ENCODE measurements around the gene EMILIN1. TPM values are rescaled to one million over a fixed set of nuclear protein-coding genes. Genes with fewer than 3 reads are reported as not detected.

EMILIN1 gene
- polyA plus RNA-seq, 1 of the 3 experiments (the other 2 are of a cell fraction), result 286 TPM

DNA sequence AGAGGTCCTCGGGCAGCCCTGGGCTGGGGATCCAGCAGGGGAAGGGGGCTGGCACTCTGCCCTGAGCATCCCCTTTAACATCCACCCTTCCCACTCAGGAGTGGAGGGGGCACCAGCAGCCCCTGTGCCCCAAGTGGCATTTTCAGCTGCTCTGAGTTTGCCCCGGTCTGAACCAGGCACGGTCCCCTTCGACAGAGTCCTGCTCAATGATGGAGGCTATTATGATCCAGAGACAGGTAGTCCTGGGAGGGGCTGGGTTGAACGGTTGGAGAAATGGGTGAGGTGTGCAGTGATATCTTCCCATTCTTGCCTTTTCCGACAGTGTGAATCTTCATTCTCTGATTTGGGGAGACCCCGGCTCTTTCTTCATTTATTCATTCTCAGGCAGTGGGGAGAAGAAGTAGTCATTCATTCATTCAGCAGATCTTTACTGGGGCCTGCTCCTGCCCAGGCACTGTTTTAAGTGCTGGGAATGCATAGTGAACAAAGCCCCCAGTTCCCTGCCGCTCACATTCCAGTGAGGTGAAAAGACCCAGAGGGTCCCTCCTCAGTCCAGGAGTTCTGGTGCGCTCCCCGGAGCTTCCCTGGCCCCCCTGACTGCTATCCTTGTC, 6.8 kb downstream of the EMILIN1 start:
- Histone ChIP-seq H3K4me2 (peak overlapping the region; percentile 89; the same call in 1 of the 2 replicates), H3K27me3 (ENCODE audit: insufficient read depth) (no peaks in the 10 kb centered on the region), H4K20me1 (ENCODE audit: insufficient read depth) (peaks cover 16% of the 10 kb centered on the region; the same call in 1 of the 2 replicates), H3K79me2 (ENCODE audit: insufficient read depth) (peaks cover 14% of the 10 kb centered on the region), H2AFZ (ENCODE audit: low read depth) (no peak overlapping the region), H3K9me2 (no peaks in the 10 kb centered on the region), H3K9ac (no peak overlapping the region), H3K36me3 (replicated peaks in 1 of 2; ENCODE audit: control insufficient read depth in 1 of 2, insufficient read depth in 2 of 2, low read length in 1 of 2) (peaks cover 13 to 38% of the 10 kb centered on the region in 2 experiments), H3K4me3 (ENCODE audit: low read depth in 2 of 2, low read length in 1 of 2) (peak overlapping the region; percentile 50 to 65; a peak in 2 of 4 replicates), H3K9me3 (no peaks in the 10 kb centered on the region), H3K27ac (ENCODE audit: low read depth in 2 of 2, low read length in 1 of 2) (peak overlapping the region in 1 of 2 experiments; percentile 89; a peak in 2 of 4 replicates), H3F3A (replicated peaks; ENCODE audit: insufficient read depth) (peaks cover 7% of the 10 kb centered on the region), H3K4me1 (ENCODE audit: control insufficient read depth in 1 of 2, insufficient read depth in 2 of 2, low read depth in 1 of 2, low read length in 1 of 2) (peaks cover 18 to 55% of the 10 kb centered on the region in 2 experiments)
- 71% methylated on average over 10 of the region's 10 CpGs for WGBS (ENCODE audit: low lambda C conversion rate)
- ChIA-PET POLR2A (interaction anchor here (0.6 to 6.7 kb wide), 7 partner anchors 11 to 197 kb away, joined by 3 to 63 read pairs (median 3); partner anchors contain the start of genes AGBL5, OST4 and TRIM54), CTCF (interaction anchor here (0.9 to 14.6 kb wide), 29 partner anchors 8 to 476 kb away, joined by 3 to 227 read pairs (median 6); partner anchors contain the start of genes AGBL5, OST4 and TMEM214)
- TF ChIP-seq, protein P1, sequence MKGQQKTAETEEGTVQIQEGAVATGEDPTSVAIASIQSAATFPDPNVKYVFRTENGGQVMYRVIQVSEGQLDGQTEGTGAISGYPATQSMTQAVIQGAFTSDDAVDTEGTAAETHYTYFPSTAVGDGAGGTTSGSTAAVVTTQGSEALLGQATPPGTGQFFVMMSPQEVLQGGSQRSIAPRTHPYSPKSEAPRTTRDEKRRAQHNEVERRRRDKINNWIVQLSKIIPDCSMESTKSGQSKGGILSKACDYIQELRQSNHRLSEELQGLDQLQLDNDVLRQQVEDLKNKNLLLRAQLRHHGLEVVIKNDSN (IDR thresholded peaks at IDR 0.05; ENCODE audit: borderline replicate concordance, low read depth), result no peak
- TF ChIP-seq POLR2AphosphoS5 (IDR thresholded peaks at IDR 0.05; ENCODE audit: low read depth, low read length) (no peak), RXRA (IDR thresholded peaks at IDR 0.05; ENCODE audit: borderline replicate concordance, low read depth) (no peak), NFIC (IDR thresholded peaks at IDR 0.05; ENCODE audit: borderline replicate concordance) (no peak), RAD21 (IDR thresholded peaks at IDR 0.05; ENCODE audit: low read length) (no peak), JUND (IDR thresholded peaks at IDR 0.05) (no peak), FOXJ3 (CRISPR knock-in tag; IDR thresholded peaks at IDR 0.05) (no peak), CHD2 (IDR thresholded peaks at IDR 0.05; ENCODE audit: low read length, partially characterized antibody) (no peak), FOXM1 (IDR thresholded peaks at IDR 0.05; ENCODE audit: low read depth) (no peak), RCOR1 (IDR thresholded peaks at IDR 0.05; ENCODE audit: low read length) (no peak), GABPA (IDR thresholded peaks at IDR 0.05; ENCODE audit: low read depth) (no peak), SIN3A (IDR thresholded peaks at IDR 0.05; ENCODE audit: borderline replicate concordance, low read depth, low read length) (no peak)
- TF ChIP-seq, protein P2, sequence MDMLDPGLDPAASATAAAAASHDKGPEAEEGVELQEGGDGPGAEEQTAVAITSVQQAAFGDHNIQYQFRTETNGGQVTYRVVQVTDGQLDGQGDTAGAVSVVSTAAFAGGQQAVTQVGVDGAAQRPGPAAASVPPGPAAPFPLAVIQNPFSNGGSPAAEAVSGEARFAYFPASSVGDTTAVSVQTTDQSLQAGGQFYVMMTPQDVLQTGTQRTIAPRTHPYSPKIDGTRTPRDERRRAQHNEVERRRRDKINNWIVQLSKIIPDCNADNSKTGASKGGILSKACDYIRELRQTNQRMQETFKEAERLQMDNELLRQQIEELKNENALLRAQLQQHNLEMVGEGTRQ (IDR thresholded peaks at IDR 0.05; ENCODE audit: borderline replicate concordance, low read depth, low read length), result no peak
- TF ChIP-seq, protein P3, sequence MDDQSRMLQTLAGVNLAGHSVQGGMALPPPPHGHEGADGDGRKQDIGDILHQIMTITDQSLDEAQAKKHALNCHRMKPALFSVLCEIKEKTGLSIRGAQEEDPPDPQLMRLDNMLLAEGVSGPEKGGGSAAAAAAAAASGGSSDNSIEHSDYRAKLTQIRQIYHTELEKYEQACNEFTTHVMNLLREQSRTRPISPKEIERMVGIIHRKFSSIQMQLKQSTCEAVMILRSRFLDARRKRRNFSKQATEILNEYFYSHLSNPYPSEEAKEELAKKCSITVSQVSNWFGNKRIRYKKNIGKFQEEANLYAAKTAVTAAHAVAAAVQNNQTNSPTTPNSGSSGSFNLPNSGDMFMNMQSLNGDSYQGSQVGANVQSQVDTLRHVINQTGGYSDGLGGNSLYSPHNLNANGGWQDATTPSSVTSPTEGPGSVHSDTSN (IDR thresholded peaks at IDR 0.05), result no peak
- TF ChIP-seq, protein P4, sequence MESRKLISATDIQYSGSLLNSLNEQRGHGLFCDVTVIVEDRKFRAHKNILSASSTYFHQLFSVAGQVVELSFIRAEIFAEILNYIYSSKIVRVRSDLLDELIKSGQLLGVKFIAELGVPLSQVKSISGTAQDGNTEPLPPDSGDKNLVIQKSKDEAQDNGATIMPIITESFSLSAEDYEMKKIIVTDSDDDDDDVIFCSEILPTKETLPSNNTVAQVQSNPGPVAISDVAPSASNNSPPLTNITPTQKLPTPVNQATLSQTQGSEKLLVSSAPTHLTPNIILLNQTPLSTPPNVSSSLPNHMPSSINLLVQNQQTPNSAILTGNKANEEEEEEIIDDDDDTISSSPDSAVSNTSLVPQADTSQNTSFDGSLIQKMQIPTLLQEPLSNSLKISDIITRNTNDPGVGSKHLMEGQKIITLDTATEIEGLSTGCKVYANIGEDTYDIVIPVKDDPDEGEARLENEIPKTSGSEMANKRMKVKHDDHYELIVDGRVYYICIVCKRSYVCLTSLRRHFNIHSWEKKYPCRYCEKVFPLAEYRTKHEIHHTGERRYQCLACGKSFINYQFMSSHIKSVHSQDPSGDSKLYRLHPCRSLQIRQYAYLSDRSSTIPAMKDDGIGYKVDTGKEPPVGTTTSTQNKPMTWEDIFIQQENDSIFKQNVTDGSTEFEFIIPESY (IDR thresholded peaks at IDR 0.05; ENCODE audit: borderline replicate concordance, low read depth), result no peak
- TF ChIP-seq, protein P5, sequence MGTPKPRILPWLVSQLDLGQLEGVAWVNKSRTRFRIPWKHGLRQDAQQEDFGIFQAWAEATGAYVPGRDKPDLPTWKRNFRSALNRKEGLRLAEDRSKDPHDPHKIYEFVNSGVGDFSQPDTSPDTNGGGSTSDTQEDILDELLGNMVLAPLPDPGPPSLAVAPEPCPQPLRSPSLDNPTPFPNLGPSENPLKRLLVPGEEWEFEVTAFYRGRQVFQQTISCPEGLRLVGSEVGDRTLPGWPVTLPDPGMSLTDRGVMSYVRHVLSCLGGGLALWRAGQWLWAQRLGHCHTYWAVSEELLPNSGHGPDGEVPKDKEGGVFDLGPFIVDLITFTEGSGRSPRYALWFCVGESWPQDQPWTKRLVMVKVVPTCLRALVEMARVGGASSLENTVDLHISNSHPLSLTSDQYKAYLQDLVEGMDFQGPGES (IDR thresholded peaks at IDR 0.05; ENCODE audit: low read depth, low read length), result no peak
- TF ChIP-seq, protein P6, sequence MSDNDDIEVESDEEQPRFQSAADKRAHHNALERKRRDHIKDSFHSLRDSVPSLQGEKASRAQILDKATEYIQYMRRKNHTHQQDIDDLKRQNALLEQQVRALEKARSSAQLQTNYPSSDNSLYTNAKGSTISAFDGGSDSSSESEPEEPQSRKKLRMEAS (IDR thresholded peaks at IDR 0.05; ENCODE audit: low read depth), result no peak
- DNase-seq, result no peak

Data from SK-N-SH (cell line).